NB4 (cell line): ENCODE data around the gene PURB.
A peak's percentile ranks its signal among the peaks of the same experiment; 100 is the strongest.
"Not testable (repeated sequence)": the region's sequence is repeated elsewhere in the genome, so short reads cannot be mapped to it uniquely, and the experiment has no call there.

ENCODE experiments used
- DNase-seq: peaks from one replicate; pipeline ENCODE4 v3.0.0; 2010; ENCODE audit warnings: low read depth
- H3K4me3 ChIP-seq: one replicate; pipeline ENCODE4 v1.5.1; 2011; ENCODE audit warnings: mild to moderate bottlenecking, low read depth, low read length, moderate library complexity
- CTCF ChIP-seq: IDR thresholded peaks from one replicate; pipeline ENCODE4 v1.5.1; 2012; ENCODE audit warnings: low read depth, low read length
- MAX ChIP-seq: IDR thresholded peaks from 2 replicates; pipeline ENCODE4 v1.6.1; 2011; ENCODE audit warnings: low read depth, low read length
- MYC ChIP-seq: IDR thresholded peaks from 2 replicates; pipeline ENCODE4 v1.6.1; 2011; ENCODE audit warnings: low read depth, low read length
- POLR2A ChIP-seq: IDR thresholded peaks from 2 replicates; pipeline ENCODE4 v1.6.1; 2011; ENCODE audit warnings: mild to moderate bottlenecking; ENCODE audit not compliant: insufficient read length; ENCODE audit errors: extremely low read depth

PURB gene

GRCh38 chr7:44847920-44848634 lies 37.3 kb downstream of the PURB start, which contains the start of gene H2AZ2:
Gene H2AZ2, minus strand, starts transcription at chr7:44848087. Its CDS starts 116 bp downstream, at chr7:44847971.
- TF ChIP-seq POLR2A (peak; percentile 95), CTCF (no peak), MYC (peak; percentile 73), MAX (peak; percentile 53)
- peak; percentile 100 for DNase-seq
- H3K4me3 ChIP-seq, result peak within 1 kb of the TSS; percentile 93

DNA sequence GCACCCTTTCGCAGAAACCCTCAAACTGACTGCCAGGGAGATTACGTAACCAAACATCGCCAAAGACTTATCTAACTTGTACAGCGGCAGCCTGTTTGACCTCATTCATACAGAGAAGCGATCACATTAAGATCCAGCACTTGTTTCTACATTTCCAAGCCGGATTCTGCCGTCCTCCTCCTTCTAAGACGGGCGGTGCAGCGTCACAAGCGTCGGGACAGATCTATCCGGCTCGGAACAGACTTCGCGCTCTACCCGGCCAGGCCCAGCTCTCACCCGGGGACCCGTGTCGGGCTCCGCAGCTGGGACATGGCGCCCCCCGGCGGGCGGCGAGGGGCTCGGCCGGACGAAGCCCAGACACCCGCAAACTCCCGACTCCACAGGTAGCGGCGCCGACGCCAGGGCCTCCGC lies 37.8 kb downstream of the PURB start:
- peak; percentile 95 for DNase-seq
- TF ChIP-seq CTCF, result peak; percentile 82
- TF ChIP-seq POLR2A, result no peak
- peak; percentile 1; the same call in 1 of the 2 replicates for TF ChIP-seq MAX
- TF ChIP-seq MYC, result peak; percentile 13; the same call in 1 of the 2 replicates
- H3K4me3 ChIP-seq, result peak overlapping the region; percentile 93

DNA sequence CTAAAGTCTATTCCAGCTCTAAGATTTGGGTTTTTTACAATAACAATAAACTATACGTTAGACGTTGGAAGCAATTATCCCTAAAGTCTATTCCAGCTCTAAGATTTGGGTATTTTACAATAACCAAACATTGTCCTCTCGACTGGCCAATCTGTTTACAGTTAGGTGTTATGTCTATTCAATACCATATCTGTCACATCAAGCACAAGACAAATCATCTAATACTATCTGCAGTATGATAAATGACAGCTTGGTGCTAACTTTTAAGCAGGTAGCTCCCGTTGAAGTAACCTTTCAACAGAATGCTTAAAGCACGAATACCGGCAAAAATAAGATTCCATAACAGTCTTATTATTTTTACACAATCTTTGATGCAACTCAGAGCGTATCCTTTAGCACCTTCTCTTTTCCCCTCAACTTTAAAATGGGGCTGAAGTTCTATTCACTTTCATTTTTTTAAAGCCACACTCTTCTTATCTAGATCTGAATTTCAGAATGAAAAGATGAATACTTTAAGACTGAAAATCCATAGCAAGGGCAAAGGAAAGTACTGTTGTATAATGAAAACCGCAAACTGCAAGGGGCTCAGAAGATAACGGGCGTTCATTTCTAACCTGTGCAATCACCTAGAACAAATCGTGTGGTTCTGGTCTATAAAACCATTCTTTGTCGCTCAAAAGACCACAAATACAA lies 38.4 kb downstream of the PURB start:
- H3K4me3 ChIP-seq, result peak overlapping the region; percentile 93
- peak; percentile 40 for TF ChIP-seq MAX
- TF ChIP-seq MYC, result 0 out of 2 replicates have a peak, but pooled peaks have one; percentile 44
- TF ChIP-seq POLR2A, result no peak
- DNase-seq, result no peak

DNA sequence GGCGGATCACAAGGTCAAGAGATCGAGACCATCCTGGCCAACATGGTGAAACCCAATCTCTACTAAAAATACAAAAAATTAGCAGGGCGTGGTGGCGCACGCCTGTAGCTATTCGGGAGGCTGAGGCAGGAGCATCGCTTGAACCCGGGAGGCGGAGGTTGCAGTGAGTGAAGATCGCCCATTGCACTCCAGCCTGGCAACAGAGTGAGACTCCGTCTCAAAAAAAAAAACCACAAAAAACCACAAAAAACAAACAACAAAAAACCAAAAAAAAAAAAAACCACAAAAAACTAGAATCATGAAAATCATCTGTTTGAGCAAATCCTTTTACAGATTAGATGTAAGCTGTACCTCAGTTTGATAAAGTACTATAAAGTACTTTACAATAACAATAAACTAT lies 38.9 kb downstream of the PURB start:
- not testable (repeated sequence) for DNase-seq
- H3K4me3 ChIP-seq, result peak overlapping the region; percentile 93

DNA sequence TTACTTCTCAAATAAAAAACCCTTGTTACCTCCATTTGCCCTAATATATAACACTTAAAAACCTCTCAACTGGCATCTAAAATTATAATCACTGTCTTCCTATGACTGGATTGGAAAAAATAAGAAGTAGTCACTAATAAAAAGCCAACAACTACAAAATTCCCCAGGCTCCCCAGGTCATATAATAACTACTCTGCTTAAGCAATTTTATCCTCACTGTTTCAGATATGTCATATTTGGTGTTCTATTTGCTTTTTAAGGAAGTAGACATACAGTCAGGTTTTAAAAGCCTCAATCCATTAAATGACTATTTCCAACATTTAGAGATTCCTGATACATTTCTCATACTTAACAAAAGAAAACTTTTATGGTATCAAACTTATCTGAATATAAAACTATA lies 39.9 kb downstream of the PURB start:
- peak; percentile 56 for DNase-seq
- TF ChIP-seq CTCF, result no peak
- no peak for TF ChIP-seq MAX
- TF ChIP-seq MYC, result no peak
- TF ChIP-seq POLR2A, result no peak
- H3K4me3 ChIP-seq, result peak overlapping the region; percentile 93

DNA sequence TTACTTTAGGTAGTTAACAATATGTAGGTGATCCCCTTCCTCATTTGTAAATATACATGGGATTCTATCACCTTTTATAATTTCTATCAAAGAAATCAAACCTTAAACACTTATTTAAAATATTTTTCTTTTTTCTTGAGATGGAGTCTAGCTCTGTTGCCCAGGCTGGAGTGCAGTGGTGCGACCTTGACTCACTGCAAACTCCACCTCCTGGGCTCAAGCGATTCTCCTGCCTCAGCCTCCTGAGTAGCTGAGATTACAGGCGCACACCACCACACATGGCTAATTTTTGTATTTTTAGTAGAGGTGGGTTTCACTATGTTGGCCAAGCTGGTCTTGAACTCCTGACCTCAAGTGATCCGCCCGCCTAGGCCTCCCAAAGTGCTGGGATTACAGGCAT lies 41.9 kb downstream of the PURB start:
- H3K4me3 ChIP-seq, result peak overlapping the region; percentile 16
- DNase-seq, result not testable (repeated sequence)

DNA sequence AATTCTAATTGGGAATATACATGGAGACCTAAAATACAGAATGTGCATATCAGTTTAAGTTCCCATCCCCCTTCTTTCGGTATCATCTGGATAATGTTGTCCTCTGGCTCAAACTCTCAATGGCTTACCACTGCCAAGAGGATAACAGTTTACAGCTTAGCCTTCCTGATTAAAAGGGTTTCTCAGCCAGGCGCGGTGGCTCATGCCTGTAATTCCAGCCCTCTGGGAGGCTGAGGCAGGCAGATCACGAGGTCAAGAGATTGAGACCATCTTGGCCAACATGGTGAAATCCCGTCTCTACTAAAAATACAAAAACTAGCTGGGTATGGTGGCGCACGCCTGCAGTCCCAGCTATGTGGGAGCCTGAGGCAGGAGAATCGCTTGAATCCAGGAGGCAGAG lies 42.7 kb downstream of the PURB start:
- H3K4me3 ChIP-seq, DNase-seq: not testable (repeated sequence)

DNA sequence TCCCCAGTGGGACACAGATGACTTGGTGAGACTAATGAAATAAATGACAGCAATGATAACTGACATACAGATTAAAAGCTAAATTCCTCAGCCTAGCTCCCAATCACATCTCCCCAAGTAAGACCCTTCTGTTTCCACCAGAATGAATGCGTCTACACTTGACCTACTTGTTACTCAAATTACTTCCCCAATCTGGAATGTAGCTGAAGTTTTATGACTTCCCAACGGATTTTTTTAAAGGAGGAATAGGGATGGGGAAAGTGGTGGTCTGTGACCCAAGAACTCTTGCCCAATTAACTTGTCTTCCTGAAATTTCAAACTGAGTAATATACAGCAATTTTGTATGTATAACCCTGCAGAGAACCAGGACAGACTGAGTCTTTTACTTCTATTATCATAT lies 46.6 kb downstream of the PURB start:
- DNase-seq, result no peak
- no peak overlapping the region for H3K4me3 ChIP-seq
- no peak for TF ChIP-seq MAX
- no peak for TF ChIP-seq CTCF
- TF ChIP-seq POLR2A, result no peak
- no peak for TF ChIP-seq MYC
